ENCODE results near the gene BCAP31.
"Not testable (repeated sequence)": the region's sequence is repeated elsewhere in the genome, so short reads cannot be mapped to it uniquely, and the experiment has no call there.

Gene BCAP31

DNA sequence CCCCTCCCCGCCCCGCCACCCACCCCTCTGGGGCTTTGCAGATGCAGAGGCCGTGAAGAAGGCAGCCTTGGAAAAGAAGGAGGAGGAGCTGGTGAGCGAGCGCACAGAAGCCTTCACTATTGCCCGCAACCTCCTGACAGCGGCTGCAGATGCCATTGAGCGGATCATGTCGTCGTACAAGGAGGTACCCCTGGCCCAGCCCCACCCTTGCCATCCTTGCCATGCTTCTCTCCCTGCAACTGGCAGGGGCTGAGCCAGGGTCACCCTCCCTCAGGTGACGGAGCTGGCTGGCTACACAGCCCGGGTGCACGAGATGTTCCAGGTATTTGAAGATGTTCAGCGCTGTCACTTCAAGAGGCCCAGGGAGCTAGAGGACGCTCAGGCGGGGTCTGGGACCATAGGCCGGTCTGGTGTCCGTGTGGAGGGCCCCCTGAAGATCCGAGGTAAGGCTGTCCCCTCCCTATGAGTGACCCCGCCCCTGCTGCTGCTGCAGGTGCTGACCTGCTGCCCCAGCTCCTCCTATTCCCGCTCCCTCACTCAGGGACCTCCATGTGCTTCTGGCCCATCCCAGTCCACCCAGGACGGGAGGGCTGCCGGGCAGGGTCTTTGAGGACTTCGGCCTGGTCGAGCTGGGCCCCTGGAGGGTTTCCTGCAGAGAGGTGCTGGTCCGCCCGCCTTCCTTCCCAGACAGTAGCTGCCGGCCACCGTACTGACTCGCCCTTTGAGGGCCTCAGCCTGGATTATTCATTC is 12.1 kb upstream of the BCAP31 start:
- no peak for DNase-seq (ENCODE audit: extremely low read depth in 1 of 2, low read depth in 1 of 2)

DNA sequence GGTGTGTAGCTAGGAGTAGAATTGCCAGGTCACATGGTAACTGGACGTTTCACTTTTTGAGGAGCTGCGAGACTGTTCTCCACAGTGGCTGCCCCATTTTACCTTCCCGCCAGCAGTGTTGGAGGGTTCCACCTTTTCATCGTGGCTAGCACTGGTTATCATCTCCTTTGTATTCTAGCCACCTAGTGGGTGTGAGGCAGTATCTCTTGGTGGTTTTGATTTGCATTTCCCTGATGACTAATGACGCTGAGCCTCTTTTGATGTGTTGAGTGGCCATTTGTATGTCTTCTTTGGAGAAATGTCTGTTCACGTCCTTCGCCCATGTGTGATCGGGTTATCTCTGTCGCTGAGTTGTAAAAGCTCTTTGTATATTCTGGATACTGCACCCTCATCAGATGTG is 11.1 kb upstream of the BCAP31 start:
- no peak for DNase-seq (ENCODE audit: extremely low read depth in 1 of 2, low read depth in 1 of 2)

GRCh38 chrX:153734871-153735270 is 10.7 kb upstream of the BCAP31 start:
- no peak for DNase-seq (ENCODE audit: extremely low read depth in 1 of 2, low read depth in 1 of 2)

DNA sequence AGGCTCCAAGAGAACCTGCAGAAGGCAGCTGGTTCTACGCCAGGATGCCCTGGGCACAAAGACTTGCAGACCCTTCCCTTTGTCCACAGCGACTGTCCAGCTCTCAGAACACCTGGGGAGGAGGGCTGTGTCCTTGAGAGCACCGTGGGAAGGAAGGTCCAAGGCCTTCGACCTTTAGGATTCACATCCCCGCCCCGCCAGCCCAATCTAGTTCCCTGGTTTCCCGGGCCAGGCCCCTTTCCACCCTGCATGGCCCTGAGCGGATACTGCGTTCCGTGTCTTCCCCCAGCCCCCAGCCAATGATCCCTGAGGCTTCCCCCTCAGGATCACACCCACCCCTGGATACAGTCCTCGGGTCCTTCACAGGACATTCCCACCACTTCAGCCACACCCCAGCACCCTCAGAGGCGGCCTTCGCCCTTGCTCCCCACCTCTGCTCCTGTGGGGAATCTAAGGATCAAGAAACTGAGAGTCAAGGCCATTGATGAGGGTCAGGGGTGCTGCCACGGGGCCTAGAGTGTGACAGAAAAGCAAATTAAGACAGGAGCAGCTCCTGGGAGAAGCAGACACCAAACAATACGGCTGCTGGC is 9.6 kb upstream of the BCAP31 start:
- DNase-seq (ENCODE audit: extremely low read depth in 1 of 2, low read depth in 1 of 2): no peak

DNA sequence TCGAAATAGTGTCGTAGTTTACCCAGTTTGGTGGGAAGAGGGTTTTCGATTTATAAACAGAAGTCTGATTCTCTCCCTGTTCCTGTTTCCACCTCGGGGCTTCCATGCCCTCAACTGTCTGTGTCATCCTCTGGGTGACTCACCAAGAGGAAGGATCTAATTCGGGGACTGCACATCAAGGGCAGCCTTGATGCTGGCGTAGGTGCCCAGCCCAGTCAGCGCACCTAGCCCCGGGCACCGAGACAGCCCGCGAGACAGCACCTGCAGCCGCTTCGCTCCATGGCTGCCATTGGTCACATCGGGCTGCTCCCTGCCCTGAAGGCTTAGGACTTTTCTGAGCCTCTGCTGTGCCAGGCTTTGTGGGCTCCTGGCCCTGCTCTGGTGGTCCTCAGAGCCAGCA is 8.2 kb upstream of the BCAP31 start:
- no peak for DNase-seq (ENCODE audit: extremely low read depth in 1 of 2, low read depth in 1 of 2)

- no peak for DNase-seq (ENCODE audit: extremely low read depth in 1 of 2, low read depth in 1 of 2)
Observed at GRCh38 chrX:153731845-153732215, 7.6 kb upstream of the BCAP31 start.

DNA sequence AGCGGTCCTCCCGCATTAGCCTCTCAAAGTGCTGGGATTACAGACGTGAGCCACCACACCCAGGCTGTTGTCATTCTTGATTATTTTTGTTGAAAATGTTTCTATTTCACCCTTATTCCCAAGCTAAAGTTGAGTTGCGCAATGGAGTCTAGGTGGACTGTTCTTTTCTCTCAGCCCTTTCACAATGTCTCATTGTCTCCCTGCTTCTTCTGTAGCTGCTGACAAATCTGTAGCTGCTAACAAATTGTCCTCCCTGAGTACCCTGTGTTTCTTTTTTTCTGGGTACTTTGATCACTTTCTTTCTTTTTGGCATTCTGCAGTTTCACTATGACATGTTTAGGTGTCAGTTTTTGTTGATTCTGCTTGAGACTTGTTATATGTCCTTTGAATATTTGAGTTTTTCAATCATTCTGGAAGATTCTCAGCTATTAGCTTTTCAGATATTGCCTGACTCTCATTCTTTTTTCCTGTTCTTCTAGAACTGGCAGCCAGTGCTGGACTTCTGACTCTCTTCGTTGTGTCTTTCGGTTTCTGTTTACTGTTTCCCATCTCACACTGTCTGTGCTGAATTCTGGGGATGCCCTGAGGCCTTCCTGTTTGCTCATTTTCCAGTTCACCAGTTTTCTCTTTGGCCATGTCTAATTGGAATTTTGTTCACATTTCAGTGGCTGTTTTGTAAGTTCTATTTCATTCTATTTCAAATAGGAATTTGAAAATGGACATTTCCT is 7.1 kb upstream of the BCAP31 start:
- DNase-seq (ENCODE audit: extremely low read depth in 1 of 2, low read depth in 1 of 2): no peak

DNA sequence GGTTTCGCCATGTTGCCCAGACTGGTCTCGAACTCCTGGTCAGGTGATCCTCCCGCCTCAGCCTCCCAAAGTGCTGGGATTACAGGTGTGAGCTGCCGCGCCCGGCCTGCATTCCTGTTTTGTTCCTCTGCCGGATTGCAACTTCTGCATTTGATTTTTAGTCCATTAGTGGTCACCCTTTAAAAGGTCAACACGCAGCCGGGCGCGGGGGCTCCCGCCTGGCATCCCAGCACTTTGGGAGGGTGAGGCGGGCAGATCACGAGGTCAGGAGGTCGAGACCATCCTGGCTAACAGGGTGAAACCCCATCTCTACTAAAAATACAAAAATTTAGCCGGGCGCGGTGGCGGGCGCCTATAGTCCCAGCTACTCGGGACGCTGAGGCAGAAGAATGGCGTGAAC is 5.9 kb upstream of the BCAP31 start:
- not testable (repeated sequence) for DNase-seq (ENCODE audit: extremely low read depth in 1 of 2, low read depth in 1 of 2)

DNA sequence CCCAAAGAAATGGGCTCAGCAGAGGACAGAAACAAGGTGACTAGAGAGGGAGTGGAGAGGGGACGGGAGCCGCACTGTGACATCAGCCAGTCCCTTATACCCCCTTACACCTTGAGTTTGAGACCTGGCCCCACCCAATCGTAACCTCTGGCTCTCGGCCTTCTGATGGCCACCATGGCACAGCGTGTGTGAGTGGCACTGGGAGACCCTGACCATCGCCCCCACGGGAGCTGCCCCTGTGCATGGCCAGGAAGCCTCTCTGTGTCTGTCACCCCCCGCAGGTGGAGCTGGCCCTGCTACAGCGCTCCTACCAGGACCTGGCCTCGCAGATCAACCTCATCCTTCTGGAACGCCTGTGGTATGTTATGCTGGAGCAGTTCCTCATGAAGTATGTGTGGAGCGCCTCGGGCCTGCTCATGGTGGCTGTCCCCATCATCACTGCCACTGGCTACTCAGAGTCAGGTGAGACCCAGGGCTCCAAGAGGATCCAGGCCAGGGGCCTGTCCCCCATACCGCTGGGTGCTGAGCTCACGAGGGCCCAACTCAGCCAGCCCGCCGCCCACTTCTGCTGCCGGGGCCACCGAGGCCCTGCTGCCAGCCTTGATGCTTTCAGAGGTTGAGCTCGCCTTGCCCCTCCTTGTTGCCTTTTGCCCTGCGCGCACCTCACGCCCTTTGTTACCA is 4.9 kb upstream of the BCAP31 start:
- no peak for DNase-seq (ENCODE audit: extremely low read depth in 1 of 2, low read depth in 1 of 2)

GRCh38 chrX:153728095-153728494 is 3.9 kb upstream of the BCAP31 start:
- DNase-seq (ENCODE audit: extremely low read depth in 1 of 2, low read depth in 1 of 2): no peak

- DNase-seq (ENCODE audit: extremely low read depth in 1 of 2, low read depth in 1 of 2): no peak
Observed at GRCh38 chrX:153727123-153727931, 3.1 kb upstream of the BCAP31 start.

- no peak for DNase-seq (ENCODE audit: extremely low read depth in 1 of 2, low read depth in 1 of 2)
Observed at GRCh38 chrX:153726286-153727122, 2.3 kb upstream of the BCAP31 start.

DNA sequence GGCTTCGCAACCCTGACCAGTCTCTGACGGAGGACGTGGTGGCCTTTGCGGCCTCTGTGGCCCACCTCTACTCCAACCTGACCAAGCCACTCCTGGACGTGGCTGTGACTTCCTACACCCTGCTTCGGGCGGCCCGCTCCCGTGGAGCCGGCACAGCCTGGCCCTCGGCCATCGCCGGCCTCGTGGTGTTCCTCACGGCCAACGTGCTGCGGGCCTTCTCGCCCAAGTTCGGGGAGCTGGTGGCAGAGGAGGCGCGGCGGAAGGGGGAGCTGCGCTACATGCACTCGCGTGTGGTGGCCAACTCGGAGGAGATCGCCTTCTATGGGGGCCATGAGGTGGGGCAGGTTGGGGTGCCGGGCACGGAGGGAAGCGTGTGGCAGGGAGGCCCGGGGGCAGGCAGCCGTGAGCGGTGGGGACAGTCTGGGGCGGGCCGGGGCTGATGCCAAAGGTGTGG is 1.7 kb upstream of the BCAP31 start:
- DNase-seq (ENCODE audit: extremely low read depth in 1 of 2, low read depth in 1 of 2): no peak

- no peak for DNase-seq (ENCODE audit: extremely low read depth in 1 of 2, low read depth in 1 of 2)
Observed at GRCh38 chrX:153725039-153725831, 1.0 kb upstream of the BCAP31 start.

DNA sequence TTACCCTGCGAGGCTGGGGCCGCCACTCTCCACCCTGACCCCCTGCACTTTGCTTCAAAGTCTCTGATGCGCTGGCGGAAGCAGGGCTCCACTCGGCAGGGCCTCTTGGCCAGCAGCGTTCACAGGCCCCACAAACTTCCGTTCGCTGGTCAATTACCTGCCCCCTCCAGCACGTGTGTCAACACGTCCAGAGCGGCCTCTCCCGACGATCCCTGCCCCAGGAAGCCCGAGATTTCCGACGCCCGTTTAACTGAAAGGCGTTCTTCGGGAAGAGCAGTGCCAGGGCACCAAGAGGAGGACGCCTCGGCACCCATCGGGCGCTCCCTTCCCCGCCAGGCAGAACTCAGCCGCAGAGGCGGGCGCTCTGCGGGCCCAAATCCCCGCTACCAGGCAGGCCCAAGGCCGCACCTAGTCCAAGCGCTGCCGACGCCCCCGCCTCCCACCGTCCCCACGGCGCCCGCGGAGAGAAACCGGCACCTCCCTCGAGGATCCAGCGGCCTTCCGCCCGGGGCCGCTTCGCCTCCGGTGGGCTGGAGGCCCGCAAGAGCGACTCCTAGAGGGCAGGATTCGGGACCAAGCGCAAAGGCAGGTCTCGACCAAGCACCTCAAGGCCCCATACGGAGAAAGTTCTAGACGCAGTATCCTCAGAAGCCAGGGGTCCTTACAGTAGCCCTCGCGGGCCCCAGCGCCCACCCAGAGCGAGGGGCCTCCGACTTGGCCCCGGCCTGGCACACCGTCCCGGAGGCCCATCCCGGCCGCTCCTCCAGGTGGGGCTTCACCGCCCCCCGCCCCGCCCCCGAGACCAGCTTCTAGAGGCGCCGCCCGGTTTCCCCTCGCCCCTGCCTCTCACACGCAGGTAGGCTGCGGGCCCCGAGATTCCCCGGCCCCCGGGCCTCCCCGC is 586 bp downstream of the BCAP31 start:
- peak; percentile 35 to 37 for DNase-seq (ENCODE audit: extremely low read depth in 1 of 2, low read depth in 1 of 2)

DNA sequence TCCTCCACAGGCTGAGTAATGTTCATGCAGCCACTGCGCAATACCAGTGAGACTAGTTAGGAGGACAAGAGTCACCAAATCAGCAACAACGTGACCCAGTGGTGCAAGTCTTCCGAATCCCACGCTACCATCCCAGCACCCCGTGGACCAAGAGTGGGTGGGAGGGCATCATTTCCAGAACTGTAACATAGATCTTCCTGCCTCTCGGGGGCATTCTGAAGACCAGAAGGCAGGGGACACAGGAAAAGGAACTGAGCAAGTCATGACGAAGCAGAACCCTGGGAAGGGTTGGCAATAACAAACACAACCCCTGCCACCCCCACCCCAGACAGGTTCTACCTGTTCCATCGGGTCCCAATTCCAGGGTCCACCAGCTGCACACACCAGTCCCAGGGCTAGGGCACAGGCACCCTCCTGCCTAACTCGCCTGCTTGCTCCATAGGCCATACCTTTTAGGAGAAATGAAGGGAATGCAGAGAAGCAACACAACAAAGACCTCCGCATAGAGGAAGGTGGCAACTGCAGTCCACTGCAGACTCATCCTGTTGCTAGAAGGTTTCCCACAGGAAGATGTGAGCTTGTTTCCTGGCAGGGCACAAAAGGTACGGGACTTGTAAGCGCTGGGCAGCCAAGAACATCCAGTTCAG is 1.4 kb downstream of the BCAP31 start:
- DNase-seq (ENCODE audit: extremely low read depth in 1 of 2, low read depth in 1 of 2): no peak

GRCh38 chrX:153719701-153720100 is 4.5 kb downstream of the BCAP31 start:
- no peak for DNase-seq (ENCODE audit: extremely low read depth in 1 of 2, low read depth in 1 of 2)

All from stimulated activated CD8-positive, alpha-beta memory T cell treated with anti-CD3 and anti-CD28 coated beads, Interleukin-7, amount 100 ng/mL, for 48 hours (primary cell).